Hepatocyte (in vitro differentiated cells): ENCODE results near the gene CACNA1C. TPM values are rescaled to one million over a fixed set of nuclear protein-coding genes. Genes with fewer than 3 reads are reported as not detected.

Source experiments
- DNase-seq: peaks from one replicate; pipeline ENCODE4 v3.0.0-alpha.2; 2016; ENCODE audit warnings: low spot score
- H2AFZ ChIP-seq: fragments of 200-600 bp; sonication (generic); 2 replicates; pipeline ENCODE4 v1.6.0; 2016; ENCODE audit warnings: antibody characterized with exemption, mild to moderate bottlenecking
- H3K27ac ChIP-seq: fragments of 200-600 bp; sonication (generic); 2 replicates; pipeline ENCODE4 v1.5.1; 2016; ENCODE audit warnings: mild to moderate bottlenecking
- H3K27me3 ChIP-seq: fragments of 200-600 bp; sonication (generic); 2 replicates; pipeline ENCODE4 v1.6.1; 2016
- H3K36me3 ChIP-seq: fragments of 200-600 bp; sonication (generic); replicated peaks from 2 replicates; pipeline ENCODE4 v1.5.1; 2016; ENCODE audit warnings: low read depth; ENCODE audit not compliant: insufficient read depth
- H3K4me1 ChIP-seq: fragments of 200-600 bp; sonication (generic); 2 replicates; pipeline ENCODE4 v1.5.1; 2016; ENCODE audit warnings: mild to moderate bottlenecking, moderate library complexity; ENCODE audit not compliant: insufficient read depth
- H3K4me2 ChIP-seq: fragments of 200-600 bp; sonication (generic); 2 replicates; pipeline ENCODE4 v1.6.0; 2016
- H3K4me3 ChIP-seq: fragments of 200-600 bp; sonication (generic); 2 replicates; pipeline ENCODE4 v1.5.1; 2016; ENCODE audit warnings: mild to moderate bottlenecking
- H3K79me2 ChIP-seq: fragments of 200-600 bp; sonication (generic); 2 replicates; pipeline ENCODE4 v1.6.0; 2017; ENCODE audit warnings: mild to moderate bottlenecking
- H3K9me2 ChIP-seq: fragments of 200-600 bp; sonication (generic); replicated peaks from 2 replicates; pipeline ENCODE4 v1.6.0; 2017; ENCODE audit warnings: mild to moderate bottlenecking; ENCODE audit not compliant: insufficient read depth
- H3K9me3 ChIP-seq: fragments of 200-600 bp; sonication (generic); 2 replicates; pipeline ENCODE4 v1.5.1; 2016; ENCODE audit warnings: low read depth, mild to moderate bottlenecking
- H4K20me1 ChIP-seq: fragments of 200-600 bp; sonication (generic); 2 replicates; pipeline ENCODE4 v1.6.0; 2016; ENCODE audit warnings: mild to moderate bottlenecking; ENCODE audit not compliant: insufficient read depth, poor library complexity, severe bottlenecking
- EZH2 ChIP-seq: fragments of 200-600 bp; sonication (generic); IDR thresholded peaks from 2 replicates; pipeline ENCODE4 v1.6.1; 2016; ENCODE audit warnings: antibody characterized with exemption, mild to moderate bottlenecking, borderline replicate concordance
- EZH2phosphoT487 ChIP-seq: fragments of 200-600 bp; sonication (generic); IDR thresholded peaks from one replicate; pipeline ENCODE4 v1.6.1; 2018; ENCODE audit warnings: antibody characterized with exemption, mild to moderate bottlenecking, low read depth, moderate library complexity; ENCODE audit not compliant: unreplicated experiment, severe bottlenecking
- WGBS: methylation state at CpG from one replicate; pipeline ENCODE4 v1.1.6; 2016; ENCODE audit warnings: low lambda C conversion rate; ENCODE audit errors: missing lambda C conversion rate; 5-methylcytosine and 5-hydroxymethylcytosine counted together
- polyA plus RNA-seq: library from polyadenylated mRNA; unstranded; fragments of >200 nt; fragmentation: Nextera tagmentation; extraction: Ambion mirVana; gene quantifications from 2 replicates; pipeline ENCODE4 v1.2.1, GENCODE V29; 2016
- total RNA-seq: library from RNA; depleted of rRNA; stranded (reverse); fragments of >200 nt; gene quantifications from 2 replicates; pipeline ENCODE4 v1.2.3, GENCODE V29; 2014
- TF ChIP-seq, protein P1 (sequence below): fragments of 200-600 bp; sonication (generic); IDR thresholded peaks from 2 replicates; pipeline ENCODE4 v1.5.1; 2016; ENCODE audit warnings: antibody characterized with exemption, mild to moderate bottlenecking; ENCODE audit not compliant: poor library complexity

The CACNA1C gene
- total and polyA plus RNA-seq, 2 experiments from 2014 or later: 3.2 to 4.0 TPM

DNA sequence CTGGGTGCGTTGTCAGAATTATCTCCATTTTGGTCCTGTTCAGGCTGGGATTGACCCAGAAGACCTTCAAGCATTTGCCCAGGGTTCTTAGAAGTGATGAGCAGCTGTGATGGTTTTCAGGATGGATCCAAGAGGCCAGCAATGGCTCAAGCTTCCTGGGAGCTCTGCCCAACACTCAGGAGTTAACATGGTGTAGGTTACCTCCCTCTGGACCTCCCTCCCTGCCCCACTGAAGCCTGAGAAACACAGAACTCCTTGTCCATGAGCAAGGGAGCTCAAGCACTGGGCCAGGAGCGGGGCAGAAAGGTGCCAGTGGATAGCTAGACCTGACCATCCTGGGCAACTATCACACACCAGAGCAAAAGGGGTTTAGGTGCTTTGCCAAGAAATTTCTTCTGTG, 593.6 kb downstream of the CACNA1C start:
- Histone ChIP-seq H3K36me3 (no peaks in the 10 kb centered on the region), H3K9me2 (no peaks in the 10 kb centered on the region), H2AFZ (no peak overlapping the region), H4K20me1 (no peaks in the 10 kb centered on the region), H3K79me2 (no peaks in the 10 kb centered on the region), H3K27ac (no peak overlapping the region), H3K27me3 (no peaks in the 10 kb centered on the region), H3K4me2 (no peak overlapping the region), H3K4me1 (no peaks in the 10 kb centered on the region), H3K9me3 (no peaks in the 10 kb centered on the region), H3K4me3 (no peak overlapping the region)
- DNase-seq: no peak
- TF ChIP-seq EZH2 (no peak), EZH2phosphoT487 (no peak)
- TF ChIP-seq, protein P1, sequence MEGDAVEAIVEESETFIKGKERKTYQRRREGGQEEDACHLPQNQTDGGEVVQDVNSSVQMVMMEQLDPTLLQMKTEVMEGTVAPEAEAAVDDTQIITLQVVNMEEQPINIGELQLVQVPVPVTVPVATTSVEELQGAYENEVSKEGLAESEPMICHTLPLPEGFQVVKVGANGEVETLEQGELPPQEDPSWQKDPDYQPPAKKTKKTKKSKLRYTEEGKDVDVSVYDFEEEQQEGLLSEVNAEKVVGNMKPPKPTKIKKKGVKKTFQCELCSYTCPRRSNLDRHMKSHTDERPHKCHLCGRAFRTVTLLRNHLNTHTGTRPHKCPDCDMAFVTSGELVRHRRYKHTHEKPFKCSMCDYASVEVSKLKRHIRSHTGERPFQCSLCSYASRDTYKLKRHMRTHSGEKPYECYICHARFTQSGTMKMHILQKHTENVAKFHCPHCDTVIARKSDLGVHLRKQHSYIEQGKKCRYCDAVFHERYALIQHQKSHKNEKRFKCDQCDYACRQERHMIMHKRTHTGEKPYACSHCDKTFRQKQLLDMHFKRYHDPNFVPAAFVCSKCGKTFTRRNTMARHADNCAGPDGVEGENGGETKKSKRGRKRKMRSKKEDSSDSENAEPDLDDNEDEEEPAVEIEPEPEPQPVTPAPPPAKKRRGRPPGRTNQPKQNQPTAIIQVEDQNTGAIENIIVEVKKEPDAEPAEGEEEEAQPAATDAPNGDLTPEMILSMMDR: no peak
- WGBS: 94% methylated on average over 2 of the region's 2 CpGs

DNA sequence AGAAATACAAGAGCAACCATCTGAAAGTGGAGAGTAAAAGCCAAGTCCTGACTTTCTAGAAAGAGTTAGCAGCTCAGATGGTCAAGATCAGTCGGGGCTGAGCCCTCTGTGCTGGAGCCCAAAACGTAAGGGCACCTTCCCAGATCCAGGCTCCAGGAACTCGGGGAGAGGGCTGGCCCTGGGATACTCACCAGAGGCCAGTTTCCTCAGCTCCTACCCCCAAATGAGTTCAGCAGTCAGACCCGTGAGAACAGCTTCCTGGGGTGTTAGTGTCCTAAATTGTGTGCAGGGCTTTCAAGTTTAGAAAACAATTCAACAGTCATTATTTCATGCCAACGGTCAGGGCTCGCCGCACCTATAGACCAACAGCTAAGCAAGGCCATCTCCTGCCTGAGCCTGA, 594.4 kb downstream of the CACNA1C start:
- H3K4me3 ChIP-seq: no peak overlapping the region
- no peaks in the 10 kb centered on the region for H3K9me3 ChIP-seq
- no peak overlapping the region for H3K4me2 ChIP-seq
- no peaks in the 10 kb centered on the region for H3K4me1 ChIP-seq
- no peak for DNase-seq
- H4K20me1 ChIP-seq: no peaks in the 10 kb centered on the region
- WGBS: 95% methylated on average over 7 of the region's 7 CpGs
- no peaks in the 10 kb centered on the region for H3K9me2 ChIP-seq
- H3K79me2 ChIP-seq: no peaks in the 10 kb centered on the region
- H3K36me3 ChIP-seq: no peaks in the 10 kb centered on the region
- no peak overlapping the region for H3K27ac ChIP-seq
- no peaks in the 10 kb centered on the region for H3K27me3 ChIP-seq
- H2AFZ ChIP-seq: no peak overlapping the region
- TF ChIP-seq EZH2 (no peak), EZH2phosphoT487 (no peak)
- TF ChIP-seq, protein P1: no peak

DNA sequence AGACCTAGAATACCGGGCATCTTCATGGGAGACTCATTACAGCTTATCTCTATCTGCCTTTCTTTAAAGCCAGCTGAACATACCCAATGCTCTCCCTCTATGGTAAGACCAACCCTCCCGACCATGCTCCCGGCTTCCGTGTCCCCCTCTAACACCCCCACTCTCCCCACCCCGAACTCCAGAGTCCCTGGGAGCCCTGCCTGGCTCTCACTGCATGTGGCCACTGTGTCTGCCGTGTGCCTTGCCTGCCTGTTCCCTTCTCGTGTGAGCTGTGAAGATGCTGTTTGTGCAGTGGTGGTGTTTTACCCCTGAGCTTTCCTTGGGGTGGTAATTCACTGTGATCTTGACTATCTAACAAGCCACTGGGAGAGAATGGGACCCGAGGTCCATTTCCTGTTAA, 595.6 kb downstream of the CACNA1C start:
- Histone ChIP-seq H3K9me3 (no peaks in the 10 kb centered on the region), H3K9me2 (no peaks in the 10 kb centered on the region), H3K36me3 (no peaks in the 10 kb centered on the region), H3K4me2 (no peak overlapping the region), H3K79me2 (no peaks in the 10 kb centered on the region), H3K4me1 (no peaks in the 10 kb centered on the region), H3K27ac (no peak overlapping the region), H3K27me3 (no peaks in the 10 kb centered on the region), H4K20me1 (no peaks in the 10 kb centered on the region), H3K4me3 (no peak overlapping the region), H2AFZ (no peak overlapping the region)
- DNase-seq: no peak
- 93% methylated on average over 8 of the region's 8 CpGs for WGBS
- TF ChIP-seq, protein P1: no peak
- TF ChIP-seq EZH2 (no peak), EZH2phosphoT487 (no peak)
